AG09309 (cell line): ENCODE data around the gene EGR1.

Experiments used
- DNase-seq: peaks from one replicate; pipeline ENCODE4 v3.0.0-alpha.2; 2010; ENCODE audit warnings: low read depth
- H3K4me3 ChIP-seq: 2 replicates; pipeline ENCODE4 v1.5.1; 2011; ENCODE audit warnings: mild to moderate bottlenecking, low read depth, low read length, moderate library complexity; ENCODE audit not compliant: control insufficient read depth
- TF ChIP-seq, protein P1 (sequence below): IDR thresholded peaks from 2 replicates; pipeline ENCODE4 v1.5.1; 2011; ENCODE audit warnings: mild to moderate bottlenecking, low read depth, low read length, inconsistent platforms; ENCODE audit not compliant: insufficient read depth, control insufficient read depth; ENCODE audit errors: missing control alignments

Gene EGR1

DNA sequence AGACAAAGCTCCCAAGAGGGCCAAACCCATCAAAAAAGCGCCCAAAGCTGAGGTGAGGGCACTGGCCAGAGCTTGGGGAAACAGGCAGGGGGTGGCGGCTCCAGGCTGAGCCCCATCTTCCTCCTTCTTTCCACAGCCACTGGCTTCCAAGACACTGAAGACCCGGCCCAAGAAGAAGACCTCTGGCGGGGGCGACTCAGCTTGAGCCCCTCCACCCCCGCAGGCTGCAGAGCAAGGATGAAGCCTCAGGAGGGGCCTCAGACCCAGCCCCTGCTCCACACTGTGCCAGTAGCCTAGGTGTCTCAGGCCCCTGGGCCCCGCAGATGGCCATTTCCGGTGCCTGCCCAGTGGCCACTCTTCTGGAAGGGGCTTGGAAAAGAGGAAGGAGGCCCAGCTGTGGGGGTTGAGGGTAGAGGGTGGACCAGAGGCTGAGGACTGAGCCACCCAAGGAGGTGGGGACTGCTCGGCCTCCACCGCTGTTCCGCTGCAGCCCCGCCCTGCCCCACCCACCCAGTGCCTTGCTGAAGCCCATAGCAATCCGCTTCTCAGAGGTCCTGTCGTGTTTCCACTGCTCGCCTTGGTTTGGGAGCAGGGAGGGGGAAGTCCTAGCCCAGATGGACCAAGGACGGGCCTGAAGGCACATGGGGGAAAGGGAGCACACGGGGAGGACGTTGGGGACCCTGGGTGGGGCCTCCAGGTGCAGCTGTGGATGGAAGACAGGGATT is 19.6 kb upstream of the EGR1 start:
- DNase-seq: no peak
- TF ChIP-seq, protein P1, sequence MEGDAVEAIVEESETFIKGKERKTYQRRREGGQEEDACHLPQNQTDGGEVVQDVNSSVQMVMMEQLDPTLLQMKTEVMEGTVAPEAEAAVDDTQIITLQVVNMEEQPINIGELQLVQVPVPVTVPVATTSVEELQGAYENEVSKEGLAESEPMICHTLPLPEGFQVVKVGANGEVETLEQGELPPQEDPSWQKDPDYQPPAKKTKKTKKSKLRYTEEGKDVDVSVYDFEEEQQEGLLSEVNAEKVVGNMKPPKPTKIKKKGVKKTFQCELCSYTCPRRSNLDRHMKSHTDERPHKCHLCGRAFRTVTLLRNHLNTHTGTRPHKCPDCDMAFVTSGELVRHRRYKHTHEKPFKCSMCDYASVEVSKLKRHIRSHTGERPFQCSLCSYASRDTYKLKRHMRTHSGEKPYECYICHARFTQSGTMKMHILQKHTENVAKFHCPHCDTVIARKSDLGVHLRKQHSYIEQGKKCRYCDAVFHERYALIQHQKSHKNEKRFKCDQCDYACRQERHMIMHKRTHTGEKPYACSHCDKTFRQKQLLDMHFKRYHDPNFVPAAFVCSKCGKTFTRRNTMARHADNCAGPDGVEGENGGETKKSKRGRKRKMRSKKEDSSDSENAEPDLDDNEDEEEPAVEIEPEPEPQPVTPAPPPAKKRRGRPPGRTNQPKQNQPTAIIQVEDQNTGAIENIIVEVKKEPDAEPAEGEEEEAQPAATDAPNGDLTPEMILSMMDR: no peak
- H3K4me3 ChIP-seq: no peak overlapping the region

DNA sequence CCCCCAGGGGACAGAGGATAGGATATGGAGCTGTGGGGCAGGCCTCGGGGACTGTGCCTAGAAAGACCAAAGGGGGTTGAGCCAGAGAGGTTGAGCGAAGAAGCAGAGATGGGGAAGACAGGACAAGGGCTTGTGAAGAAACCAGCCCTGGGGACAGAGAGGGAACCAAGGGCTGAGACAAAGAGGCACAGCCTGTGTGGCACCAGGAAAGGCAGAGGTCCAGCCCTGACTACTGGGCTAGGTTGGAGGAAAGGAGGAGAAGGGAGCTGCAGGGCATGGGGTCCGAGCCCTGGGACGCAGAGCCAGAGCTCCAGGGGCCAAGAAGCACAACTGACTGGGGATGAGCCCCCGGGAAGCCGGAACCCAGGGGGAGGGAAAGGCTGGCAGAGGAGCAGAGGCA is 17.2 kb upstream of the EGR1 start:
- DNase-seq: no peak

DNA sequence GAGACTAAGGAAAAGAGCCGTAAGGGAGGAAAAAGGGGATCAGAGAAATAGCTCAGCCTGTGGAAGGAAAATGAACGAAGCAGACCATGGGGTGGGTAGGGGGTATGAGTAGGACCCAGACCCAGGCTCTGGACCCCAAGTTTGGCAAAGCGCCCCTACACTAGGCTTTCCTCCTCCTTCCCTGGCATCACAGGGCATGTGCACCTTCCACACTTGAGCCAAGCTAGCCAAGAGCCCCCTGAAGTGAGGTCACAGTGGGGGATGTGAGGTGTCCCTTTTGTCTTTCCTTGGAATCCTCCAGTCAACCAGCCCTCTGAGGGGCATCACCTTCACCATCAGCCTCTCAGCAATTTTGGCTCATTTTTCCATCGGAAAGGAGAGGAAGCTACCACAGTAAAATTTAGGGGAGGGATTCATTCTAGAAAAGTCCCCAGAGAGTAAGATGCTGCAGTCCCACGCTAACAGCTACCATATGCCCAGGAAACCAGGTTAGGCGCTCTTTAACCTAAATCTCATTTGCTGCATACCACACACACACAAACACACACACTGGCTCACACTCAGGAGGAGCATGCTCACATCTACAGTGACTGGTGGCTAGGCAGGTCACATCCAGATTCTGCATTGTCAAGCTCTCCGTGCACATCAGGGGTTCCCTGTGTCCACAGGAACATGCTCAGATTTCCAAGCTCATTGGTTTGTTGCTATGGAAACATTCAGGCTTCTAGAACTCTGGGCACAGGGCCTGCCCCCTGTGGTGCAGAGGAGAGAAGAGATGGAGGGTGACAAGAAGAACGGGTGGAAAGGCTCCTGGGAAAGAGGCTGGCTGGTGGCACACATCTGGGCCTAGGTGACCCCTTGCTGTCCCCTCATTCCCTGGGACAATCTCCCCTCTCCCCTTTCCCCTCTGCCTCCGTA is 16.5 kb upstream of the EGR1 start:
- H3K4me3 ChIP-seq: no peak overlapping the region
- DNase-seq: peak; percentile 28
- TF ChIP-seq, protein P1: no peak

More for the DNA sequence above, 17.2 kb upstream of the EGR1 start:
- TF ChIP-seq, protein P1: no peak
- H3K4me3 ChIP-seq: no peak overlapping the region

DNA sequence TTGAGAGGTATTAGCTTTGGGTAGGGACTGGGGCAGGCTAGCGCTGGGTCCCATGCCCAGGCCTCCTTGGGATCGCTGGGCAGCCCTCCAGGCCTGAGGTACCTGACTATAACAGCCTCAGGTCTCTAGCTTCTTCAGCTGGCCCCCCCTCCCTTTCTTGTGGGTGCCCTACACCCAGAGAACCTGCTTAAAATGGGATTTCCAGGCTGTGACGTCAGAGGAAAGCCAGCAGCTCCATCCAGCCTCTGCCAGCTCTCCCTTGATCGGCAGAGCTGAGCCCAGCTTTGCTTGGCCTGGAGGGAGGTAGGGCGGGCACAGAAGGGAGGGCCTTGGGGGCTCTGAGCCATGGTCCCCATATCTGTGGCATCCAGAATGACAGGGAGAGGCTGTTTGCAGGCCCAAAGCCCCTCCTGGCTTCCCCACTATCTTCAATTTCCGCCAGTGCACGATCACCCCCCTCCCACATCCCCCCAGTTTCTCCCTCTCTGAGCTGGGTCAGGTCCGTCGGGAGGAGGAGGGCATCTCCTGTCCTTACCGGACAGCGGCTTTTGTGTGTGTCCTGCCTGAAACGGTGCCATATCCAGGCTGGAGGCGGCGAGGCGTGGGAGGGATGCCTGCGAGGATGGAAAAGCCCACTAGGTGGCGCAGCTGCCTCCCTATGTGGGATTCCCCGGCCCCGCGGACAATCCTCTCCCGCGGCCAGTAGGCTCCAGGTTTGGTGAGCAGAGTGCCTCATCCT is 15.6 kb upstream of the EGR1 start:
- H3K4me3 ChIP-seq: peak overlapping the region; percentile 18
- peak; percentile 28 for DNase-seq
- TF ChIP-seq, protein P1: peak; percentile 98

DNA sequence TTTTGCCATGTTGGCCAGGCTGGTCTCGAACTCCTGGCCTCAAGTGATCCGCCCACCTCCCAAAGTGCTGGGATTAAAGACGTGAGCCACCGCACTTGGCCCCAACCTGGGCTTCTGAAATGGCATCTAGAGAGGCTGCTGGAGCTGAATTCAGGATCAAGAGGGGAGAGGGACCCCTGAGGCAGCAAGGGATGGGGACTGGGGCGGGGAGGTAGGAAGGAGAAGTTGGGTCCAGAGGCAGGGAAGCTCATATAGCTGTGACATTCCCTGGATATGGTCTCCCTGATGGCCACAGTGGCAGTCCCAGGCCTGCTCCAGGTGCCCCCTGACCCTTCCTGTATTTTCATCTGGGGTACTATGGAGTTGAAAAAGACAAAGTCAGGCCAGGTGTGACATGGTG is 14.3 kb upstream of the EGR1 start:
- TF ChIP-seq, protein P1: no peak
- no peak for DNase-seq
- no peak overlapping the region for H3K4me3 ChIP-seq

DNA sequence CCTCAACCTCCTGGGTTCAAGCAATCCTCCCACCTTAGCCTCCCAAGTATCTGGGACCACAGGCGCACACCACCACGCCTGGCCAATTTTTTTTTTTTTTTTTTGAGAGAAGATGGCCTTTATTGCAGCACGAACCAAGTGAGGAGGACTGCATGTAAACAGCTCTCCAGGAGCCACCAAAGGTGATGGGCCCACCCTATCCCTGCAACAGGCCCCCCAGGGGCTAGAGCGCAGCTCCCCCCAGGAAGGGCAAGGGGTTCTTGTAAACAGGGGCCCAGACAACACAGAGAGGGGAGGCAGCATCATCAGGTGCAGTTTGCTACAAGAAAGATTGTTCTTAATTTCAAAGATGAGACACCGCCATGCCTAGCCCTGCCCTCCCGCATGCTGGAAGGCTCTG is 12.6 kb upstream of the EGR1 start:
- H3K4me3 ChIP-seq: no peak overlapping the region
- TF ChIP-seq, protein P1: no peak
- DNase-seq: no peak
